ENCODE results near the gene KIF6.

DNA sequence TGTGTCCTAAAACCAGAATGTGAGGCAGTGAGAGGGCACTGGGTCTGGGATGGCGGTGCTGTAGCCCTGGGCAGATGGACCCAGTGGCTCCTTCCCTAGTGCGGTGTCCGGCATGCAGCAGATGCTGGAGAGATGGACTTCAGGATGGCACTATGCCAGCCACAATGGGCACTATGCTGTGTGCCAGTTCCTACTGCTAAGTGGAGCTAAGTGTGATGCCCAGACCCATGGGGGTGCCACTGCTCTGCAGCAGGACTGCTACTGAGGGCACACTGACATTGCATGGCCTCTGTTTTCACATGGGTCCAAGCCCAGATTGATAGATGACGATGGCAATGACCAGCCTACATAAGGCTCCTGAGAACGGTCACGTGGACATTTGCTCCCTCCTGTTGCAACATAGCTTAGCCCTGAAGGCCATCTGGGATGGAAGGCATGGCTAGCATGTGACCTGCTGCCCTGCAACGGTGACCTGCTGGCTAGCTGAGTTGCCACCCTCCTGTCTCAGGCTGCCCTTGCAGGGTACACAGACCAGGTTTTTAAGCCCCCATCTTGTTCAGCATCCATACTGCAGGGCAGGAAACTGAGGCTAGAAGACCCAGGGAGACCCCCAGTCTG lies 371.4 kb downstream of the KIF6 start:
- TF ChIP-seq, protein P1, sequence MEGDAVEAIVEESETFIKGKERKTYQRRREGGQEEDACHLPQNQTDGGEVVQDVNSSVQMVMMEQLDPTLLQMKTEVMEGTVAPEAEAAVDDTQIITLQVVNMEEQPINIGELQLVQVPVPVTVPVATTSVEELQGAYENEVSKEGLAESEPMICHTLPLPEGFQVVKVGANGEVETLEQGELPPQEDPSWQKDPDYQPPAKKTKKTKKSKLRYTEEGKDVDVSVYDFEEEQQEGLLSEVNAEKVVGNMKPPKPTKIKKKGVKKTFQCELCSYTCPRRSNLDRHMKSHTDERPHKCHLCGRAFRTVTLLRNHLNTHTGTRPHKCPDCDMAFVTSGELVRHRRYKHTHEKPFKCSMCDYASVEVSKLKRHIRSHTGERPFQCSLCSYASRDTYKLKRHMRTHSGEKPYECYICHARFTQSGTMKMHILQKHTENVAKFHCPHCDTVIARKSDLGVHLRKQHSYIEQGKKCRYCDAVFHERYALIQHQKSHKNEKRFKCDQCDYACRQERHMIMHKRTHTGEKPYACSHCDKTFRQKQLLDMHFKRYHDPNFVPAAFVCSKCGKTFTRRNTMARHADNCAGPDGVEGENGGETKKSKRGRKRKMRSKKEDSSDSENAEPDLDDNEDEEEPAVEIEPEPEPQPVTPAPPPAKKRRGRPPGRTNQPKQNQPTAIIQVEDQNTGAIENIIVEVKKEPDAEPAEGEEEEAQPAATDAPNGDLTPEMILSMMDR (IDR thresholded peaks at IDR 0.05) = no peak
- TF ChIP-seq EZH2 (IDR thresholded peaks at IDR 0.05) (no peak), EZH2phosphoT487 (IDR thresholded peaks at IDR 0.05) (no peak)

Measured in neural progenitor cell (in vitro differentiated cells).